ENCODE results near the gene HIP1.
"Not testable (repeated sequence)": the region's sequence is repeated elsewhere in the genome, so short reads cannot be mapped to it uniquely, and the experiment has no call there.

Gene HIP1

GRCh38 chr7:75739796-75740672, 1.3 kb upstream of the HIP1 start:
- in situ Hi-C loops (cut with MboI; ENCODE audit: low sequenced_read_pairs) = no loop called here

- in situ Hi-C loops (cut with MboI; ENCODE audit: low sequenced_read_pairs) = no loop called here
These were observed 444 bp upstream of the HIP1 start for GRCh38 chr7:75738975-75739795.

- in situ Hi-C loops (cut with MboI; ENCODE audit: low sequenced_read_pairs) = no loop called here
These were observed 711 bp downstream of the HIP1 start for GRCh38 chr7:75737856-75738603.

- in situ Hi-C loops (cut with MboI; ENCODE audit: low sequenced_read_pairs) = no loop called here
These were observed 3.0 kb downstream of the HIP1 start for GRCh38 chr7:75735581-75736350.

- in situ Hi-C loops (cut with MboI; ENCODE audit: low sequenced_read_pairs) = no loop called here
These were observed 3.9 kb downstream of the HIP1 start for GRCh38 chr7:75734586-75735458.

GRCh38 chr7:75732764-75733630, 5.7 kb downstream of the HIP1 start:
- in situ Hi-C loops (cut with MboI; ENCODE audit: low sequenced_read_pairs) = no loop called here

- in situ Hi-C loops (cut with MboI; ENCODE audit: low sequenced_read_pairs) = no loop called here
These were observed 6.7 kb downstream of the HIP1 start for GRCh38 chr7:75732016-75732521.

GRCh38 chr7:75729851-75730274, 8.9 kb downstream of the HIP1 start:
- in situ Hi-C loops (cut with MboI; ENCODE audit: low sequenced_read_pairs) = no loop called here

GRCh38 chr7:75727881-75728593, 10.7 kb downstream of the HIP1 start:
- in situ Hi-C loops (cut with MboI; ENCODE audit: low sequenced_read_pairs) = no loop called here

- in situ Hi-C loops (cut with MboI; ENCODE audit: low sequenced_read_pairs) = not testable (repeated sequence)
These were observed 11.4 kb downstream of the HIP1 start for GRCh38 chr7:75727351-75727750.

GRCh38 chr7:75725306-75725705, 13.4 kb downstream of the HIP1 start:
- in situ Hi-C loops (cut with MboI; ENCODE audit: low sequenced_read_pairs) = no loop called here

- in situ Hi-C loops (cut with MboI; ENCODE audit: low sequenced_read_pairs) = no loop called here
These were observed 15.3 kb downstream of the HIP1 start for GRCh38 chr7:75723444-75723843.

GRCh38 chr7:75722373-75722772, 16.4 kb downstream of the HIP1 start:
- in situ Hi-C loops (cut with MboI; ENCODE audit: low sequenced_read_pairs) = no loop called here

- in situ Hi-C loops (cut with MboI; ENCODE audit: low sequenced_read_pairs) = not testable (repeated sequence)
These were observed 16.8 kb downstream of the HIP1 start for GRCh38 chr7:75721922-75722321.

- in situ Hi-C loops (cut with MboI; ENCODE audit: low sequenced_read_pairs) = no loop called here
These were observed 17.3 kb downstream of the HIP1 start for GRCh38 chr7:75721426-75721825.

- in situ Hi-C loops (cut with MboI; ENCODE audit: low sequenced_read_pairs) = no loop called here
These were observed 19.1 kb downstream of the HIP1 start for GRCh38 chr7:75719626-75720025.

GRCh38 chr7:75718390-75719031, 20.2 kb downstream of the HIP1 start:
- in situ Hi-C loops (cut with MboI; ENCODE audit: low sequenced_read_pairs) = no loop called here

All from HL-60/S4 treated with retinoic acid at 250 ng/mL for 4 days and 3 days (cell line).